ENCODE results near the gene CUX1. TPM values are rescaled to one million over a fixed set of nuclear protein-coding genes. Genes with fewer than 3 reads are reported as not detected.

CUX1 gene
- total RNA-seq, 4 donors from 2014 or later = 64.1 to 142 (median 111) TPM

GRCh38 chr7:102248081-102248455, 430.6 kb downstream of the CUX1 start:
- H3K4me3 ChIP-seq = no peak overlapping the region
- no peak overlapping the region for H3K27ac ChIP-seq
- H3K4me1 ChIP-seq = no peaks in the 10 kb centered on the region
- peaks cover 0 to 33% (median 0%) of the 10 kb centered on the region in 3 donors for H3K36me3 ChIP-seq
- TF ChIP-seq POLR2A (IDR thresholded peaks at IDR 0.05) = no peak
- TF ChIP-seq, protein P1, sequence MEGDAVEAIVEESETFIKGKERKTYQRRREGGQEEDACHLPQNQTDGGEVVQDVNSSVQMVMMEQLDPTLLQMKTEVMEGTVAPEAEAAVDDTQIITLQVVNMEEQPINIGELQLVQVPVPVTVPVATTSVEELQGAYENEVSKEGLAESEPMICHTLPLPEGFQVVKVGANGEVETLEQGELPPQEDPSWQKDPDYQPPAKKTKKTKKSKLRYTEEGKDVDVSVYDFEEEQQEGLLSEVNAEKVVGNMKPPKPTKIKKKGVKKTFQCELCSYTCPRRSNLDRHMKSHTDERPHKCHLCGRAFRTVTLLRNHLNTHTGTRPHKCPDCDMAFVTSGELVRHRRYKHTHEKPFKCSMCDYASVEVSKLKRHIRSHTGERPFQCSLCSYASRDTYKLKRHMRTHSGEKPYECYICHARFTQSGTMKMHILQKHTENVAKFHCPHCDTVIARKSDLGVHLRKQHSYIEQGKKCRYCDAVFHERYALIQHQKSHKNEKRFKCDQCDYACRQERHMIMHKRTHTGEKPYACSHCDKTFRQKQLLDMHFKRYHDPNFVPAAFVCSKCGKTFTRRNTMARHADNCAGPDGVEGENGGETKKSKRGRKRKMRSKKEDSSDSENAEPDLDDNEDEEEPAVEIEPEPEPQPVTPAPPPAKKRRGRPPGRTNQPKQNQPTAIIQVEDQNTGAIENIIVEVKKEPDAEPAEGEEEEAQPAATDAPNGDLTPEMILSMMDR (IDR thresholded peaks at IDR 0.05) = no peak
- H3K27me3 ChIP-seq = no peaks in the 10 kb centered on the region
- H3K9me3 ChIP-seq = no peaks in the 10 kb centered on the region
- DNase-seq = no peak

- H3K4me1 ChIP-seq = no peaks in the 10 kb centered on the region
- no peaks in the 10 kb centered on the region for H3K27me3 ChIP-seq
- H3K27ac ChIP-seq = no peak overlapping the region
- peaks cover 0 to 31% (median 0%) of the 10 kb centered on the region in 3 donors for H3K36me3 ChIP-seq
- H3K9me3 ChIP-seq = no peaks in the 10 kb centered on the region
- H3K4me3 ChIP-seq = no peak overlapping the region
- no peak for DNase-seq
- no peak for TF ChIP-seq POLR2A (IDR thresholded peaks at IDR 0.05)
- TF ChIP-seq, protein P1 (IDR thresholded peaks at IDR 0.05) = no peak
Observed at GRCh38 chr7:102248456-102249395, 431.3 kb downstream of the CUX1 start.

DNA sequence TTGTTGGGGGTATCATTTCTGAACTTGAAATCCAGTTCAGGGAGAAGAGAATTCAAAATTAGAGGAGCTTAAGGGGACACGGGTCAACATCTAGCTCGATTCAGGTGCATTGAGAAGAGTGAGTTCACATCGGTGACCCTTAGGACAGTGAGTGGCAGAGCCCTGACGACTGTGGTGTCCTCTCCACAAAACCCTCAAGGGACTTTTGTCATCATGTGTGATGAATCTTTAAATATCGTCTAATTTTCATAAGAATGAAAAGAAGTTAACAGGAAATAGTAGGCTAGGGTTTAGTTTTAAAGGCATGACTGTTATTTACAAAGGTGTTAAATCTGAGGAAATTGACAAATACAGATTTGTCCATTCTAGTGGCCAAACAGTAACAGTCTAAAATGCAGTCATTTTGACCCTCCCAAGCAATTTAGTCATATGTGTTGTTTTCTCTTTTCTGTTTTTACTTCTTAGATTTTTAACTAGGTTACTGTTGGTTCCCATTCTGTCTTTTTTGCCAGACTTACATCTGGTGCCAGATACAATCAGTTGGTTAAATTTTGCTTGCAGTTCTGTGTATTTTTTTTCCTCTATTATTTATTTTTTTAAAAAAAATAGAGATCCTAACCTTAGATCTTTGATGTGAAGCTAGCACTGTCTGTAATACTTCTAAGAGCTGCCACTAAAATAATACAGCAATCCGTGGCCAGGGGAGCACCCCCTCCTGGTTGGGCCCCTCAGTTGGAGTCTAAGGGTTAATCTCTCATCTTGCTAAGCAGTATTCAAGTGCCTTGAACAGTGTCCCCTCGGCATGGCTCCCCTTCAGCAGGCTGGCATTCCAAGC, 434.3 kb downstream of the CUX1 start:
- TF ChIP-seq, protein P1 (IDR thresholded peaks at IDR 0.05) = no peak
- no peak for TF ChIP-seq POLR2A (IDR thresholded peaks at IDR 0.05)
- Histone ChIP-seq H3K27ac (no peak overlapping the region), H3K4me3 (no peak overlapping the region), H3K4me1 (no peaks in the 10 kb centered on the region), H3K9me3 (no peaks in the 10 kb centered on the region), H3K36me3 (peaks cover 0 to 13% (median 0%) of the 10 kb centered on the region in 3 donors), H3K27me3 (no peaks in the 10 kb centered on the region)
- DNase-seq = no peak

DNA sequence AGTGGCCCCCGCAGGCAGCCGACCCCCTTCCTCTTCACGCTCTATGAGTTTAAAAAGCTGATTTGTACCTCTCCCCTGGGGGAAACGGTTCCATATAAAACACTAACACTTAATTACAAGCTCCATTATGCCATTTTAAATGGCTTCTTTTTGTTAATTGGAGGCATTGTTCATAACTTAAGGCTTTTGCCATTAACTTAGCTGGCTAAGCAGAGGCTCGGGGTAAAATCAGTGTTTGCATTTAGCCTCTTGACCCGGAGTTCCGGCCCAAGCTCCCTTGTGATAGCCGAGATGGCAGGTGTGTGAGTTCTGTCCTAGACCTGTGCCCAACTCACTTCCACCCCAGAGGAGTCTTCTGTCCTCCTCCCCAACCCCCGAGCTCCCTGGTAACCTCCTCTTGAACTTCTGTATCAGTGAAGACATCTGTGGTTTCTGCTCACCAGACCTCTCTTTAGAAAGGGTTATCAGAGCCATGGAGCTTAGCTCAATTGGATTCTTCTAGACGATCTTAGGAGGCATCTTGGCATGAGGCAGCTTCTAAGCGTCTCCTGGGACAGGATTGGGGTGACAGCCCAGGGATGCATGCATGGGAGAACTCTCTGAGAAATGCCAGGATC, 435.0 kb downstream of the CUX1 start:
- H3K27me3 ChIP-seq = no peaks in the 10 kb centered on the region
- H3K27ac ChIP-seq = no peak overlapping the region
- no peak overlapping the region for H3K4me3 ChIP-seq
- no peaks in the 10 kb centered on the region for H3K9me3 ChIP-seq
- TF ChIP-seq POLR2A (IDR thresholded peaks at IDR 0.05) = no peak
- TF ChIP-seq, protein P1 (IDR thresholded peaks at IDR 0.05) = no peak
- no peaks in the 10 kb centered on the region for H3K4me1 ChIP-seq
- DNase-seq = no peak
- H3K36me3 ChIP-seq = peaks cover 0 to 12% (median 0%) of the 10 kb centered on the region in 3 donors
